ENCODE measurements around the gene B4GALT1.

Gene B4GALT1

DNA sequence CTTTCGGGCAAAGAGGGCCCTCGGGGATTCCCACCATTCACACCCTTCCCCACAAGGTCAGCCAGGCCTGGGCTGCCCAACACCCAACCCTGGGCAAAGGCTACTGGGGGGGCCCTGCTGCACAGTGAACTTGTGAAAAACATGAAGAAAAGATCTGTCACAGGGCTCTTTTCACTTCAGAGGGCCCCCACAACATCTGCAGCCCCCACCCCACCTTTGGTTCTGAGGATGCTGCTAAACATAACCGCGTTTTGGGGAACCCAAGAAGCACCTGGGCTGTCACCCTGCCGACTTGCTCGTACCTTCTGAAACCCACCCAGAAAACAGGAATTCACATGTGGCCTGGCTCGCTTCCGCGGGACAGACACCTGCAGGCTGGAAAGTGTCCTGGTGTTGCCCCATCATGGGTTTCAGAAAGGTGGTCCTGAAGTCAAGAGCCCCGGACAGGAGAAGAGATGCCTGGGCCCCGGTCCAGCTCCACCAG is 29.3 kb downstream of the B4GALT1 start:
- no peak for DNase-seq

DNA sequence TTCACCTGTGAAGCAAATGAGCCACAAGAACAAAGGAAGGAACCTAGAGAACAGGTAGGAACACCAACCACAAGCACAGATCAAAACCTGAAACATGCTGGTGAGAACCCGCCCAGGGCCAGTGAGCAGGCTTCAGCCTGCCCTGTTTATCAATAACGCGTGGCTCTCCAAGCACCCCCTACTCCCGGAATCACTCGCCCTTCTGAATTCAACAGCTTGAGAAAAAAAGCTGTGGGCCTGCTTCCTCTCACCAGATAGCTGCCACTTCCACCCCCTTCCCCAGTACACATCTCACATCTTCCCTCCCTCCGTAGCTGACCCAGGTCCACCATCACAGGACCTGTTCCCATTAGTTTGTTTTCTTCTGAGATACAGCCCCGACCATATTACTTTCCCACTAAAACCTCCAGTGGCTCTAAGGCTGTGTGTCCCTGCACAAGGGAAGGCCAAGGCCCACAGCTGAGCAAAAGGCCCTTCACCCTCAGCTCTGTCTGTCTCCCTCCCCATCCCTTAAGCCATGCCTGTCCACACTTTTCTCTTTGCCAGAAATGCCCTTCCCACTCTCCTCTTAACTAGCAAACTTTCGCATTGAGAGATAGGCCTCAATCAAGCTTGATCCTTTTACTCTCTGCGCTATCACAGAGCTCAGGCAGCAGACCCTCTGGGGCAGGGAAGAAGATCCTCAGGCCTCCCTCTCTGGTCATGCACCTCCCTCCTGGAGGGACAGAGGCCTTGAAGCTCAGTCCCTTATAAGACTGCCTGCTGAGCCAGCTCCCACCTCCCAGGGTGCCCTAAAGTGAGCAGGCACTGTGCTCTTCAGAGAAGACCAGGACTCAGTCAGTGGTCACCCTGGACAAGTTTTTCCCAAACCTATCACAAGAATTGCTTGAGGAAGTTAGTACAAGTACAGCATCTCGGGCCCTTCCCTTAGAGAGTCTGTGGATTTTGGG is 30.1 kb downstream of the B4GALT1 start:
- DNase-seq = no peak

- DNase-seq = no peak
Observed at GRCh38 chr9:33135470-33135958, 31.6 kb downstream of the B4GALT1 start.

DNA sequence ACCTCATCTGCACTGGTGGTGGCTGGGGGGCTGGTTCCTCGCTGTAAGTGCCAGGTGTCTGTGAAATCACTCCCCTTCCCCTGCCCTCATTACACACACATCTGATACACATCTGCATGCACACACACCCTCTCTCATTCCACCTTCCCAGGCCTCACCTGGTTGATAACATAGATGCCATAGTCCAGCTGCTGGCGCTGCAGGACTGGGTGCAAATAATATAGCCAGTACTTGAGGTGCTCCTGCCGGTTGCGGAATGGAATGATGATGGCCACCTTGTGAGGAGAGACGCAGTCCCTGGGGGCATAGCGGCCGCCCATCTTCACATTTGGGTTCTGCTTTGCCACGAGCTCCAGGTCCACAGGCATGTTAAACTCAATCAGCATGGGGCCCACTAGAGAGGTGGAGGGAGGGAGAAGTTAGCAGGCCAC is 32.1 kb downstream of the B4GALT1 start:
- no peak for DNase-seq

- DNase-seq = no peak
Observed at GRCh38 chr9:33133186-33133585, 34.0 kb downstream of the B4GALT1 start.

DNA sequence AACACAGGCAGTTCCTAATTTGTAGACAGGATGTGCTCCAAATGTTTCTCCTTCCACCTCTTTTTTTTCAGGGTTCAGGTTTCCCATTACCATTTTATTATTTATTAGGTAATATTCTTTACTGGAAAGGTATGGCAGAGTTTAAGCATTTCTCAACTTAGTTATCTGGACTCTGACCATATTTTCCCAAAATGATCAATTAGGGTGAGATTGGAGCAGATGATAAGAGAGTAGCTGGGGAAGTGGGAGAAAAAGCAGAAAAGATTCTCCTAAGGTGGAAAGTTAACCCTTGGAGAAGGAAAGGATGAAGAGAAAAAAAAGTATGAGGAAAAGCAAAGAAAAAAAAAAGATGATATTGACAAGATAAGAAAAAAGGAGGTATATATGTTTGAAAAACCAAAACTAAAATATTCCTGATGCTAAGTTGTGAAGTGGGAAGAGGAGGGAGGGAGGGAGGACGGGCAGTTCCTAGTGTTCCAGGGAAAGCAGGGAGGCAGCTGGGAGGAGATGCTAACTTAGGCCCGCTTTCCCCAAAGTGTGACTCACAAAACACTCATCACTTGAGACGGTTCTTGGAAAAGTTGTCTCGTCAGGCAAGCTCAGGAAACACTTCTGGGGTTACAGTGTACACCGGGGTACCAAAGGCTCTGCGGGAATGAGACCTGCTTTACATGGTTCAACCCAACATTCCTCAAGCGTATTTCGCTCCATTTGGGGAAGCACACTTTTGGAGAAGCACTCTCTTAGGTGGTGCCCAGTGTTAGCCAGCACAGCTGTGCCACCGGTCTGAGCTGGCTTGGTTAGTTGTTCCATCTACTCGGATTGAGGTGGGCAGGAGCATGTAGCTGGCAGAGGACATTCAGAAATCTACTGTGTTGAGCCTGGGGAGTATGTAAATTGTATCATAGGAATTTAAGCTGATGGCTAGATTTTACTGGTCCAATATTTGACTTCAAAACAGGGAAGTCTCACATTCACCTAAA is 35.1 kb downstream of the B4GALT1 start:
- DNase-seq = no peak

DNA sequence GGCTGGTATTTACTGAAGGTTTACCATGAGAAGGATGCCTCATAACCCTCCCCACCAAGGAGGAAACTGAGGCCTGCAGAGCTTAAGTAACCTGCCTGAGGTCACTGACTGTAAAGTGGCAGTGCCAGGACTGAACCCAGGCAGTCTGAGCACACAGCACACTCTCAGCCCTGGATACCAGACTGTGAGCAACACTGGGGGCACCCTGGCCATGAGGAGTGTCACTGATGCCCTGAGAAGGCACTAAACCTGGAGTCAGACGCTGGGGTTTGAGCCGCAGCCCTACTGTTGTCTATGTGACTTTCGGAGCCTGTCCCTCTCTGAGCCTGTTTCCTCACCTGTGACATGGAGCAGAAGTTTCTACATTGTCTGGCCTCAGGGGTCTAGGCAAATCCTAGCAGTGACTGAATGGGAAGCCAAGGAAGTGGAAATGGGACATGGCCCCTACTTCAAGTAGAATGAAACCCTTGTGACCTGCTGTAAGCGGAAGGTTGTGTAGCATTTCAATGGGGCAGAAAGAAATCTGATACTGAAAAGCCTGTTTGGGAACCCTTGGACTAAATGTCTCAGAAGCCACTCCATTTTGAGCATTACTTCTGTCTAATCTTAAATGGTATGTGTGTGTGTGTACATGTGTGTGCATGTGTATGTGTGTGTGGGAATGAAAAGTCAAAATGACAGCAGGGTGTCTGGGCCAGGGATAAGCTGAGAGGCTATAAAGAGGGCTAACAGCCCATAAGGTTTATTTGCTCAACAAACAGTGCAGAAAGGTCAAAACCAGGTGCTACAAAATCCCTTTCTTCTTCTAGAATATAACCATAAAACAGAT is 36.0 kb downstream of the B4GALT1 start:
- DNase-seq = no peak

GRCh38 chr9:33129886-33130881 is 37.0 kb downstream of the B4GALT1 start:
- peak; percentile 54 for DNase-seq

DNA sequence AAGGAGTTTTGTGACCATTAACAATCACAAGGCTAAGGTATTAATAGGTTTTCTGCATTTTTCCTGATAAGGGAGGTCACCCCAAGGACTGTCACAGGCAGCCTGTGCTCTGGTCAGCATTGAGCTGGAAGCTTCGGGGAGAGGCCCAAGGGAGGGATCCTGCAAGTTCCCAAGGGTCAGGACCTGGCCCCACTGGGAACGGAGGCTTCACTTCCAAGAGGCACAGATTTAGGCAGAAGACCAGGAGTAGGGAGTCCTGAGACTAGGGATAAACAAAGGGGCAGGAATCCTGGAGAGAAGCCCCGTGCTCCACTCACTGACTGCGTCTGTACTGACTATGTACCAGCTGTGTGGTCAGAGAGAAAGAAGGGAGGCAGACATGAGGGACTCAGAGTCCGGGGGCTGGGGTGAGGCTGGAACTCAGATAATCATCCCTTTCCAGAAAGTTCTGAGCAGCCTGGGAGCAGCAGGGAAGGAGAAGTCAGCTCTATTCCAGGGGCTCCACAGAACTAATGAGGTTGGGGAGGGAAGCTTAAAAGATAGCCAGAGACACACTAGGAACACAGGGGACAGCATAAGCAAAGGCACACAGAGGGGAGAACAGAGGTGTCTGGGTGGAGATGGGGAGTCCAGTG is 37.8 kb downstream of the B4GALT1 start:
- DNase-seq = no peak

- DNase-seq = no peak
Observed at GRCh38 chr9:33128570-33128969, 38.6 kb downstream of the B4GALT1 start.

DNA sequence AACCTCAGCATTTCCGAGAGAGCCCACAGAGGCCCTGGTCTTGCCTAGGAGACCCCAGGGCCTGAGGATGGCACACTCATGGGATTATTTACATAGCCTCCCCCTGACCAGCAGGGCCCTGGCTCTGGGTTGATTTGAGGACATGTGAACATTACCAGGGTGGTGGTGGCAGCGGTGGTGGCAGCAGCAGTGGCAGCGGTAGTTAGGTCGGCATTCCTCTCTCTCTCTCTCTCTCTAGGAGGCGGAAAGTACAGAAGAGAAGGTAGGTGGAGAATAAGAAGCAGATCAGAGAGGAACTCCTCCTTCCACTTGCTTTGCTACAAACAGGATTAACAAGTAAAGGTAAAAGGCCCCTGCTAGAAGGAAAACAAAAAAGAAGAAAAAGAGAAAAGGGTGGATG is 39.3 kb downstream of the B4GALT1 start:
- DNase-seq = no peak

DNA sequence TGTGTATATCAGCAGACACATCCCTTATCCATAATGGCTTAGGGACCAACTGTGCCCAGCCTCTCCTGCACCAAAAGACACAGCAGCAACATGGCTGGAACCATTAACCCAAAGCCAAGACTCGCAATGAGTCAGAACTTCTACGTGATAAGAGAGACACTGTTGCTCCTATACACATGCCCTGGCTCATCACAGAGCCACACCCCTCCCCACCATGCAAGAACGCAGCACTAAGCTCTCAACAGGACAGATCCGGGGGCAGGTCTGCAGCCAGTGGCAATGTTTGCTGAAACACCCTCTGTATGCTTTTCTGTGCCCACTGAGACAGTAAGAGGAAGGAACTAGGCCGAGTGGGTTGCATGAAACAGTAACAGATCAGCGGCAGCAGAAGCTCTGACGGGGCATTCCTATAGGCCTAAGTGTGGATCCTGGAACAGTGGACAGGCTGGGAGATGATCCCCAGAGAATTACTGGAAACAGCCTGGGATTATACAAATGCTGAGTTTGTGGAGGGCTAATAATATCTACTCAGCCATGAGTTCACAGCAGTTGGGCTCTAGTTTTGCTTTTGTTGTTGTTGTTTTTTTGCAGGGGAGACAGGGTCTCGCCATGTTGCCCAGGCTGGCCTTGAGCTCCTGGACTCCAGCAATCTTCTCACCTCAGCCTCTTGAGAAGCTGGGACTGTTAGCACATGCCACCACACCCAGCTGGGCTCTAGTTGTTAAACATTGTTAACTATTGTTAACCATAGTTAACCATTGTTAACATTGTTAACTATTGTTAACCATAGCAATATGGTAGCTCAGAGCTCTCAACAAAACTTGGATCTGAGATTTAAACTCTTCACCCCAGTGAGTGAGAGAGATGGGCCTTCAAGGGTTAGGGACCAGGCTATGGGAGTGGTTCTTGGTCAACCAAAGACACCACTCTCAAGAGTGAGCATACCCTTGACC is 41.0 kb downstream of the B4GALT1 start:
- DNase-seq = no peak

- no peak for DNase-seq
Observed at GRCh38 chr9:33125461-33125860, 41.7 kb downstream of the B4GALT1 start.

DNA sequence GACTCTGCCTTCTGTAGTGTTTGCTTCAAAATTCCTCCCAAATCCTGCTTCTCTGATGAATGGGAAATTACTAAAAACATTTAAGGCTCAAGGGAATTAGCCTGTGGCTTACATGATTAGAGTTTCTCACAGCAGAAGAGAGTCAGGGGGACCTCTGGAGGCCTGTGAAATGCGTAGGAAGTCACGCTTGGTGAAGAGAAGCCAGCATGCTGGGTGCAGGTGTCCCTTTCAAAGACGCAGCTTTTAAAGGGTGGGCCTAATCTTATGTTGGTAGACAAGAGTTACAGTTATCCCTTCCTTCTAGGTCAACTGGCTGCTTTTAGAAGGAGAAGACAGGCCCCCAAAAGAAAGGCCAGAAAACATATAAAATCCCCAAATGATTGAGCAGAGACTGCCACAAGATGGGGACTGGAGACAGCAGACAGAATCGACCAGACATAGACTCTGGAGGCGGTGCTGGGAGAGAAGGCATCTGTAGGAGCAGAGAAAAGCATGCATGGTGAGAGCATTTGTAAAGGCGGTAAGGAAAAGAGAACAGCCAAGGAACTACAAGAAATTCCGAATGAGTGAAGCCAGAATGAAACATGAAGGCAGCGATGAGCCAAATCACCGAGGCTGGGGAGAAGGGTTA is 42.3 kb downstream of the B4GALT1 start:
- DNase-seq = no peak

DNA sequence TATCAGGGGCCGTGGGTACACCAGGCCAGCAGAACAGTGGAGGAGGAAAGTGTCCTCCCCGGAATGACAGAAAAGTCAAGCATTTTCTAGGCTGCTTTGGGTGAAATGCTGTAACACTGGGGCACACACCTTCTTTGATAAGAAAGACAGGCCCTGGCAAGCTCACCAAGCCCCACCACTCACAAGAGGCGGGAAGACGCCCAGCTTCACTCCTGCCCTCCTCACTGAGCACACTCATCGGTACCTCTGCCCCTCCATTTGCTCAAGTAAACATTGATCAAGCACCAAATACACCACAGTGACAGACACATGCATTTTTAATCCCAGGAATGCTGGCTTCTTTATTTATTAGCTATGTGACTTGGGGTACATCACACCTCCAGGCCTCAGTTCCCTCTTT is 43.1 kb downstream of the B4GALT1 start:
- no peak for DNase-seq

DNA sequence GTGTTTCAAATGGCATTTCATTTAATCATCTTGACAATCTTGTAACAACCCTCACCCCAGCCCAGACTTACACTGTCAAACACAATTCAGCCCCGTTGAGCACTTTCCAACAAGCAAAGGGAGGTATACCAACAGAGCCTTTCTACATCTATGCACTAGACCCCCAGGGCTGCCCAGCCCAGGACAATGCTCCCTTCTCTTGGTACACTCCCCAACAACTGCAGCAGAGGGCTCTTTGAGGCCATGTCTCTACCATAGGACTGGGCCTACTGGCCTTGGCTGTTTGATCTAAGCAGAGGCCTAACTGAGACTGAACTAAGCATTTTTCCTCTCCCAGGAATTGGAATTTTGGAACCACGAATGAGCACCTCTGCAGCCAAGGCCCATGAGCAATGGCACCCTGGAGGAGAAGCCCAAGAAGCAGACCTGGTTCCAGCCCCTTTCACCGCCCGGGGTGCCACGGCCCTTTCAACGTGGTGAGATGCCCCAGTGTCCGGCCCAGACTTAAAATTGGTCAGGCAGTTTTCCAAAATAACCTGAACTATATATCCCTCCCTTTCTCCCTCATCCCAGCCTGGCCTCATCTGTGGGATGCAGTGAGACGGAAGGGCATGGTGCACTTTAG is 43.6 kb downstream of the B4GALT1 start:
- no peak for DNase-seq

GRCh38 chr9:33120620-33121019 is 46.5 kb downstream of the B4GALT1 start:
- DNase-seq = no peak

DNA sequence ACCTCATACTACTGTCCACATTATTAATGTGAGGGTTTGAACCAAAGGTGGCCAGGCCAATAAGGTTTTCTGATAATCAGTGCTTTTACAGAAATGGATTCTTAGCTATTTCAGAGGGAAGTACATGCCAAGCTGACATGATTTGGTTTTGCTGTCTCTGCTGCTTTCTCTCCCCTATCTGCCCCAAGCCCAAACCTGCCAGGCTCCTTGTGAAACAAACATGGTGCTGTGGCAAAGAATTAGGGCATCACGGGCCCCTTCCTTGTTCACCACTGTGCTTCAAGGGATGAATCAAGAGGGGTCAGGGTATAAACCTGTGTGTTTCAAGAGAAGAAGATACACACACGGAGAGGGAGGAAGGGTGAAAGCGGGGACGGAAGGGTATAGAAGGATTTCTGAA is 49.3 kb downstream of the B4GALT1 start:
- DNase-seq = no peak

Measured in CD4-positive, alpha-beta T cell treated with Interleukin-4 for 4 hours (primary cell).